Endometrial microvascular endothelial cells (primary cell): ENCODE results near the gene LRCH2. TPM values are rescaled to one million over a fixed set of nuclear protein-coding genes. Genes with fewer than 3 reads are reported as not detected.
"Not testable (repeated sequence)": the region's sequence is repeated elsewhere in the genome, so short reads cannot be mapped to it uniquely, and the experiment has no call there.

Experiments used
- in situ Hi-C: cut with HindIII; loops from 2 replicates; pipeline ENCODE4 v1.10.0; 2017; ENCODE audit warnings: low sequenced_read_pairs, low pct_unique_long_range_greater_than_20kb; ENCODE audit errors: inconsistent ontology term
- total RNA-seq: library from RNA; depleted of rRNA; stranded (reverse); fragments of >200 nt; gene quantifications from one replicate; pipeline ENCODE4 v1.2.3, GENCODE V29; 2015; ENCODE audit errors: inconsistent ontology term

Gene LRCH2
- total RNA-seq, 1 donor from 2014 or later = 4.4 TPM

DNA sequence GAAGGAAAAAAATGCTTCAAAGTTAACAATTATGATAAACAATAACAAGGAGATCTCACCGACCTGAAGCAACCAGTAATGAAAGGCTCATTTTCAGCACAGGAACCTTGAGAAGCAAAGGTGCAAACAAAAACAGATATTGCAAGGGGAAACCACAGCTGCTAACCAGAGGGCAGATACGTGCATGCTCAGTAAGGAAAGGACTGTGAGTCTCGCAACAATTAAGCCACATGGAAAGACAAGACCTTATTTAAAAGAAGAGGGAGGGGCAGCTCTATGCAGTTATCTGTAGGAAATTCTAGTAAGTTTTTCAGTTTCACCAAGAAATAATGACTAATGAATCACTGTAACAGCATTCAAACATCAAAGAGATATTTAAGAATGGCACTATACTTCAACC lies 19.3 kb downstream of the LRCH2 start:
- in situ Hi-C loops = no loop called here

DNA sequence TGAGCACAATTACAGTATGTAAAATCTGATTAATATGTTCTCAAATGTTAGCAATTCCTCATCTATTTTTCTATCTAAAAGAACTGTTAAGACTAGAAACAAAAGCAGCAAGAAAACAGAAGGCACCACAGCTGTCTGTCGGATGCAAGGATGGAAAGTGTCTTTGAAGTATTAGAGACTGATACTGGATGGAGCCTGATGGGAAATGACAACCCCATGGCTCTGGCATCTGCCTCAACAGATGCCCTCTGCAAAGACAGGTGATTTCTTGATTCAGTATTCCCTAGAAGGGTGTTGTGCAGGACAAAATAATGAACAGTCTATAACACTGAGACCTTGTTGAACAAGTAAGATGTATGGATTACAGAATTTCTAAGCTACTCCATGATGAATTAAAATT lies 19.7 kb downstream of the LRCH2 start:
- in situ Hi-C loops = no loop called here

GRCh38 chrX:115209547-115209946 lies 24.3 kb downstream of the LRCH2 start:
- in situ Hi-C loops = not testable (repeated sequence)

- in situ Hi-C loops = no loop called here
Observed at GRCh38 chrX:115204040-115204439, 29.9 kb downstream of the LRCH2 start.

DNA sequence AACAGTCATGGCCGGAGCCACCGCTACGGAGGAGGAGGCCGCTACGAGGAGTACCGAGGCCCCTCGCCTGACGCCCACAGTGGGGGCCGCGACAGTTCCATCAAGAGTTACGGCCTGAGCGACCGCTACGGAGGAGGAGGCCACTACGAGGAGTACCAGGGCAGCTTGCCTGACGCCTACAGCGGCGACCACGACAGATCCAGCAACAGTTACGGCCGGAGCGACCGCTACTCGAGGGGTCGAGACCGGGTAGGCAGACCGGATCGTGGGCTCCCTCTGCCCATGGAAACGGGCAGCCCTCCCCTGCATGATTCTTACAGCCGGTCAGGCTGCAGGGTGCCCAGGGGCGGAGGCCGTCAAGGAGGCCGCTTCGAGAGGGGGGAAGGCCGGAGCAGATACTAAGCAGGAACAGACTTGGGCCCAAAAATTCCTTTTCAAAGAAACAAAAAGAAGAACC lies 41.6 kb downstream of the LRCH2 start:
- in situ Hi-C loops = no loop called here

GRCh38 chrX:115191490-115192243 lies 42.2 kb downstream of the LRCH2 start:
- in situ Hi-C loops = no loop called here

DNA sequence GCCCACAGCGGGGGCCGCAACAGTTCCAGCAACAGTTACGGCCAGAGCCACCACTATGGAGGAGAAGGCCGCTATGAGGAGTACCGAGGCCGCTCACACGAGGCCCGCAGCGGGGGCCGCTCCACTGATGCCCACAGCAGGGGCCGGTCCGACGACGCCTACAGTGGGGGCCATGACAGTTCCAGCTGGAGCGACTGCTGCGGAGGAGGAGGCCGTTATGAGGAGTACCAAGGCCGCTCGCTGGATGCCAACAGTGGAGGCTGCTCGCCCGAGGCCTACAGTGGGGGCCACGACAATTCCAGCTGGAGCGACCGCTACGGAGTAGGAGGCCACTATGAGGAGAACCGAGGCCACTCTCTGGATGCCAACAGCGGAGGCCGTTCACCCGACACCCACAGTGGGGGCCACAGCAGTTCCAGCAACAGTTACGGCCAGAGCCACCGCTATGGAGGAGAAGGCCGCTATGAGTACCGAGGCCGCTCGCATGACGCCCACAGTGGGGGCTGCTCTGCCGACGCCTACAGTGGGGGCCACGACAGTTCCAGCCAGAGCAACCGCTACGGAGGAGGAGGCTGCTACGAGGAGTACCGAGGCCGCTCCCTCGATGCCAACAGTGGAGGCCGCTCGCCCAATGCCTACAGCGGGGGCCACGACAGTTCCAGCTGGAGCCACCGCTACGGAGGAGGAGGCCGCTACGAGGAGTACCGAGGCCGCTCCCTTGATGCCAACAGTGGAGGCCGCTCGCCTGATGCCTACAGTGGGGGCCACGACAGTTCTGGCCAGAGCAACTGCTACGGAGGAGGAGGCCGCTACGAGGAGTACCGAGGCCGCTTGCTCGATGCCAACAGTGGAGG lies 43.0 kb downstream of the LRCH2 start:
- in situ Hi-C loops = no loop called here

DNA sequence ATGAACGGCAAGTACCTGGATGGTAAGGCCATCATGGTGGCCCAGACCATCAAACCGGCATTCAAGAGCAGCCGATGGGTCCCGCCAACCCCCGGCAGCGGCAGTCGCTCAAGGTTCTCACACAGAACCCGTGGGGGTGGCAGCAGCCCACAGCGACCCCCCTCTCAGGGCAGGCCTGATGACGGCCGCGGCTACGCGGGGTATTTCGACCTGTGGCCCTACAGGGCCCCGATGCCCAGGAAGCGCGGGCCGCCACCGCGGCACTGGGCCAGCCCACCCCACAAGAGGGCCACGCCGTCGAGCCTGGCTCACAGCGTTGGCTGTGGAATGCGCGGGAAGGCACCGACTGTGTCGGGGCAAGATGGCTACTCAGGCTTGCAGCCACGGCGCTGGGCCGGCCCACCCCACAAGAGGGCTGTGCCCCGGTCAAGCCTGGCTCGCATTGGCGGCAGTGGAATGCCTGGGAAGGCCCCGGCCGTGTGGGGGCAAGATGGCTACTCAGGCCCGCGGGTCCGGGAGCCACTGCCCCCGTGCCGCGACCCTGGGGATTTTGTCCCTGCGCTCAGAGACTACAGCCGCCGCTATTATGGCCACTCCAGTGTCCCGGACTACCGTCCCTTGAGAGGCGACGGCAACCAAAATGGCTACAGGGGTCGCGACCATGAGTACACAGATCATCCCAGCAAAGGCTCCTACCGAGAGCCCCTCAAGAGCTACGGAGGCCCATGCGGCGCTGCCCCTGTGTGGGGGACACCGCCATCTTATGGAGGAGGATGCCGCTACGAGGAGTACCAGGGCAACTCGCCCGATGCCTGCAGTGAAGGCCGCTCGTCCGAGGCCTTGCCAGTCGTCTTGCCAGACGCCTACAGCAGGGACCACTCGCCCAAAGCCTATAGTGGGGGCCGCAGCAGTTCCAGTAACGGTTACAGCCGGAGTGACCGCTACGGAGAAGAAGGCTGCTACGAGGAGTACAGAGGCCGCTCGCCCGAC lies 44.0 kb downstream of the LRCH2 start:
- in situ Hi-C loops = no loop called here

GRCh38 chrX:115189110-115189509 lies 44.8 kb downstream of the LRCH2 start, which contains the start of gene RBMXL3:
TSS of gene RBMXL3 (plus strand) at chrX:115189410. CDS start at chrX:115189442, 32 bp downstream.
- in situ Hi-C loops = no loop called here

DNA sequence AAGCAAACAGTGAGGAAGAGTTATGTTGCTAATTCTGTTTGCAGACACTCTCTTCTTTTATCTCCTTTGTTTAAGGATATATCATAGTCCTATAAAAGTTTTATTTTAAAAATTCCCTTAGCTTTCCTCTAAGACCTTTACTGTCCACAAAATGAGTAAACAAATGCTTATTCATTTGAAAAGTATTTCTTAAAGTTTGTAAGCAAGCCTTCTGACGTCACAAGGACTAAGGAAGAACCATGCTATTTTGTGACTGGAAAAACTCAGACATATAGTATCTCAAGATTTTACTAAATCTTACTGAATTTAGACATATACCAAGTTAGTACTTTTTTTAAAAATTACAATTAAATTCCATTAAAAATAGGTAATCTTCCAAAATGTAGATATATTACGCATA lies 49.9 kb downstream of the LRCH2 start:
- in situ Hi-C loops = no loop called here

GRCh38 chrX:115178473-115178872 lies 55.4 kb downstream of the LRCH2 start:
- in situ Hi-C loops = no loop called here

GRCh38 chrX:115177932-115178331 lies 56.0 kb downstream of the LRCH2 start:
- in situ Hi-C loops = no loop called here

- in situ Hi-C loops = no loop called here
Observed at GRCh38 chrX:115174548-115174947, 59.3 kb downstream of the LRCH2 start.

DNA sequence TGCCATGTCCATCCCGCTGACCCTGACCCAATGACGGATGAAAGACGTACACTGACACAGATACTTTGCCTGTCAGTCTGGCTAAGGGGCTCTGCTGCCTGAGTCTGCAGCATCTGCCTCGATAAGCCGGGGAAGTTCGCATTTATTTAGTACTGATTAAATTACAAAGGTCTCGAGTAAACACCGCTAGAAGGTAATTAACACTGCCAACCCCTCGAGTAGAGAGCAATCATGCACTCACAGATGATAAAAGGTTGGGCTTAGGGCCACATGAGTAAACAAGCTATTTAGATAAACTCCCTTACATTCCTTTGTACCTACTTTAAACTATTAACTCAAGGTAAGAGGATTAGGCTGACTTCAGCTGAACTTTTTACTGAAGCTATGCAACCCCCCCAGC lies 60.7 kb downstream of the LRCH2 start:
- in situ Hi-C loops = no loop called here

GRCh38 chrX:115147220-115147619 lies 86.7 kb downstream of the LRCH2 start:
- in situ Hi-C loops = no loop called here

- in situ Hi-C loops = no loop called here
Observed at GRCh38 chrX:115142057-115142456, 91.8 kb downstream of the LRCH2 start.

GRCh38 chrX:115138040-115138439 lies 95.9 kb downstream of the LRCH2 start:
- in situ Hi-C loops = no loop called here

DNA sequence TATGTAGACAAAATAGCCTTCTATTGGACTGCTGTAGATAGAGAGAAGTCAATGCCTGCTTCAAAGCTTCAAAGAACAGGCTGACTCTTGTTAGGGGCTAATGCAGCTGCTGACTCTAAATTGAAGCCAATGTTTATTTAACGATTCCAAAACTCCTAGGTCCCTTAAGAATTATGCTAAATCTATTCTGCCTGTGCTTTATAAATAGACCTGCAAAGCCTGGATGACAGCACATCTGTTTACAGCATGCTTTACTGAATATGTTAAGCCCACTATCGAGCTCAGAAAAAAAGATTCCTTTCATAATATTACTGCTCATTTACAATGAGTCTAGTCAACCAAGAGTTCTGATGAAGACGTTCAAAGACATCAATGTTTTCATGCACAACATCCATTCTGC lies 99.5 kb downstream of the LRCH2 start:
- in situ Hi-C loops = no loop called here

- in situ Hi-C loops = no loop called here
Observed at GRCh38 chrX:115112411-115112810, 121.5 kb downstream of the LRCH2 start.
